RCC 7860 (cell line): Measurements from ENCODE around the gene TAF6.

Experiments used
- DNase-seq: peaks from one replicate; pipeline ENCODE4 v3.0.0-alpha.2; 2015; ENCODE audit warnings: low spot score
- FAIRE-seq: peaks from 2 replicates; lab custom pipeline; 2012; peaks lifted over from hg19 to GRCh38; lab: Jason Lieb, UNC

Gene TAF6

GRCh38 chr7:100098913-100099312 is 20.2 kb downstream of the TAF6 start:
- DNase-seq = no peak
- no peak for FAIRE-seq

GRCh38 chr7:100095704-100096103 is 23.5 kb downstream of the TAF6 start:
- no peak for DNase-seq
- FAIRE-seq = no peak

GRCh38 chr7:100095289-100095688 is 23.9 kb downstream of the TAF6 start:
- no peak for FAIRE-seq
- no peak for DNase-seq

- DNase-seq (no peak), FAIRE-seq (no peak)
These were observed 25.2 kb downstream of the TAF6 start for GRCh38 chr7:100093925-100094486.

- DNase-seq (no peak), FAIRE-seq (no peak)
These were observed 25.7 kb downstream of the TAF6 start for GRCh38 chr7:100093498-100093897.

GRCh38 chr7:100093054-100093453 is 26.1 kb downstream of the TAF6 start:
- FAIRE-seq = no peak
- no peak for DNase-seq

GRCh38 chr7:100091411-100092181 is 27.6 kb downstream of the TAF6 start:
- no peak for FAIRE-seq
- peak; percentile 15 for DNase-seq

- FAIRE-seq (no peak), DNase-seq (peak; percentile 67)
These were observed 28.4 kb downstream of the TAF6 start for GRCh38 chr7:100090527-100091410.

GRCh38 chr7:100089458-100090196 is 29.5 kb downstream of the TAF6 start:
- DNase-seq = peak; percentile 54
- FAIRE-seq = peak; percentile 24

GRCh38 chr7:100088621-100089457 is 30.3 kb downstream of the TAF6 start, which contains the start of gene COPS6:
COPS6 (plus strand) TSS chr7:100088969; CDS start chr7:100088991, 22 bp downstream.
- FAIRE-seq (no peak), DNase-seq (peak; percentile 56)

- DNase-seq (no peak), FAIRE-seq (no peak)
These were observed 31.0 kb downstream of the TAF6 start for GRCh38 chr7:100088095-100088620.

- DNase-seq = peak; percentile 98
- peak; percentile 76 for FAIRE-seq
These were observed 32.0 kb downstream of the TAF6 start for GRCh38 chr7:100087055-100087750.

GRCh38 chr7:100085515-100085914 is 33.6 kb downstream of the TAF6 start:
- FAIRE-seq (no peak), DNase-seq (no peak)

- DNase-seq (no peak), FAIRE-seq (no peak)
These were observed 36.2 kb downstream of the TAF6 start for GRCh38 chr7:100082978-100083377.

- FAIRE-seq (peak; percentile 88), DNase-seq (peak; percentile 98)
These were observed 37.5 kb downstream of the TAF6 start, which contains the start of gene ZNF3 for GRCh38 chr7:100081535-100082102. ZNF3 (minus strand) TSS chr7:100081723; CDS start chr7:100077357, 4,366 bp downstream.

- DNase-seq = no peak
These were observed 38.1 kb downstream of the TAF6 start for GRCh38 chr7:100080907-100081534.

GRCh38 chr7:100079024-100079560 is 40.1 kb downstream of the TAF6 start:
- FAIRE-seq = no peak

More at GRCh38 chr7:100080907-100081534, 38.1 kb downstream of the TAF6 start:
- no peak for FAIRE-seq

GRCh38 chr7:100077205-100077604 is 42.0 kb downstream of the TAF6 start:
- FAIRE-seq (no peak), DNase-seq (no peak)

More at GRCh38 chr7:100079024-100079560, 40.1 kb downstream of the TAF6 start:
- DNase-seq = no peak
